ENCODE measurements around the gene CAPS.

The CAPS gene

DNA sequence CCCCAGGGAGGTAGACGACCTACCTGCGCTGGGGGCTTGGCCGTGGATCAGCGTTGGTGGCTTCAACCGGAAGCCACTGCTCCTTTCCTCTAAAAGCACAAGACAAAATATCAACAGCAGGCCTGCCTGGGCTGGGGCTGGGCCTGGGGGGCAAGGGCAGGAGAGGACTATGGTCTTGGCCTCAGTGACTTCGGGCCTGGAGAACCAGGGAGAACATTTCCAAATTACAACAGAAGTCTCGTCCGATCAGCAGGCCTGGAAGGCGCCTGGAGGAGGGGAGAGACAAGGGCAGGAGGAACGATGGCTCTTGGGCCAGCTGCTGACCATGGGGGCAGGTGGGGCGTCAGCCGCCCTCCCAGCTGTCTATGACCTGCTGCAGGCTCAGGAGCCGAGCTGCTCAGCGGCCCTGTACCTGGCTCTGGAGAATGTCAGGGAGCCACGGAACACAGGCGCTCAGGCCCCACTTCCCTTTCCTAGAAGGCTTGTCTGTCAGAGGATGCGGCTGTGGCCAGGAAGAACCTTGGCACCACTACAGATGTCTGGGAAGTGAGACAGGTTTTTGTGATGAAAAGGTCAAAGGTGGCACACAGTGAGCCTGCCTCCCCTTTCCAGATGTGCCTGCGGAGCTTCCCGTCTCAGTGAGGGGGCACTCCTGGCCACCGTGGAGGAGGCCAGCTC lies 19.5 kb downstream of the CAPS start:
- DNase-seq (ENCODE audit: low read depth, low spot score) = no peak

DNA sequence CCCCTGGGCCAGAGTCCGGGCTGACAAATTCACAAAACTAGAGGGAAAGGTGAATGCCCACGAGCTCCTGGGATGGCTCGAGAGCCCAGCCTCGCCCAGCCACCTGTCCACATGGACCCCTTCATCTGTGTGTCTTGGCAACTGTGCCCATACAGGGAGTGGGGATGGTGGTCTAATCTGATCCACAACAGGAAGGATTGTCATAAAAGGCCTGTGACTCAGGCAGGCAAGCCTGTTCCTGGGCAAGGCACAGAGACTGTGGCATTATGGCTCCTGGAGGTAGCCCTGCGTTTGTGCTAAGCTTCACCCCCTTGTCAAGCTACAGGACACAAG lies 20.0 kb downstream of the CAPS start:
- no peak for DNase-seq (ENCODE audit: low read depth, low spot score)

- DNase-seq (ENCODE audit: low read depth, low spot score) = no peak
Measured at GRCh38 chr19:5934774-5935472, 20.9 kb downstream of the CAPS start.

- no peak for DNase-seq (ENCODE audit: low read depth, low spot score)
Measured at GRCh38 chr19:5935473-5936291, 21.6 kb downstream of the CAPS start.

DNA sequence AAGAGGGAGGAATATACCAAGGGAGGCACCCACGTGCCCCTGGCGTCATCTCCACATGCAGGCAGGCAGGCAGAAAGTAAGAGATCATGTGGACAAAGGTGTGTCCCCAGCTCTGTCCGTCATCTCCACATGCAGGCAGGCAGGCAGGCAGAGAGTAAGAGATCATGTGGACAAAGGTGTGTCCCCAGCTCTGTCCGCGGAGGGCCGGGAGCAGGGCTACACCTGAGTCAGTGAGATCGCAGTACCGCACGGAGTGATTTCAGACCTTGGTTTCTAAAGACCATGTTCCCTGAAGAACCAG lies 22.2 kb downstream of the CAPS start:
- no peak for DNase-seq (ENCODE audit: low read depth, low spot score)

DNA sequence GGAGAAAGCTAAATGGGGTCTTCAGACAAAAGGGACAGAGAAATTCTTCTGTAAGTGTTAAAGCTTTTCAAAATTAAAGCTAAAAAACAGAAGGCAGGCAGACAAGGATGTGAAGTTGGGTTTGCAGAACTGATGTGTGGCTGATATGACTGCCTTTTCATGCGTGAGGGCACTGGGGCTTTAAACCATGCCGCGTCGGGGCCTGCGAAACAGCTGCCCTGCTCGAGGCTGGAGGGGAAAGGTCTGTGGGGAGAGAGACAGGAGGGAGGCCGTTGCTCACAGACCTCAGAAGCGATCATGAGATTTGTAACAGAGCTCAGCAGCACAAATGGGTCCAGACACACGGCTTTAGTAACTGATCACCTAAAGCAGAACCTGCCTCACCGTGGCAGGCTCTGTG lies 23.5 kb downstream of the CAPS start:
- no peak for DNase-seq (ENCODE audit: low read depth, low spot score)

GRCh38 chr19:5940260-5941208 lies 26.5 kb downstream of the CAPS start:
- DNase-seq (ENCODE audit: low read depth, low spot score) = no peak

DNA sequence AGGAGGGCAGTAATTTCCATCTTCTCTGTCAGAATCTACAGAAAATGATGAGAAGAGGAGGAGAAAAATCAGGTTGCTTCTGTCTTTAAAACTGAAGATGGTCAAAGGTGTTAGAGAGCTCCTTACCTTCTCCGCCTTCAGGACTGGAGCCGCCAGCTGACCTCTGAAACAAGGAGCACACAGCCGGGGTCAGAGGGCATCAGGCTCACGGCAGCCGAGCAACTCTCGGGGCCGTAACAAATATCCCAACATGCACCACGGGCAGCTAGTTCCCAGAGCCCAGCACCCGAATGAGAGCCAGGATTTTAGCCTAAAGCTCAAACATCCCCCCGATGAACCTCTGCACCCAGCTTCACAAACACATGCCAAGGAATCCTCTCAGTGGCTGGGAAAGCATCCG lies 27.6 kb downstream of the CAPS start:
- DNase-seq (ENCODE audit: low read depth, low spot score) = no peak

DNA sequence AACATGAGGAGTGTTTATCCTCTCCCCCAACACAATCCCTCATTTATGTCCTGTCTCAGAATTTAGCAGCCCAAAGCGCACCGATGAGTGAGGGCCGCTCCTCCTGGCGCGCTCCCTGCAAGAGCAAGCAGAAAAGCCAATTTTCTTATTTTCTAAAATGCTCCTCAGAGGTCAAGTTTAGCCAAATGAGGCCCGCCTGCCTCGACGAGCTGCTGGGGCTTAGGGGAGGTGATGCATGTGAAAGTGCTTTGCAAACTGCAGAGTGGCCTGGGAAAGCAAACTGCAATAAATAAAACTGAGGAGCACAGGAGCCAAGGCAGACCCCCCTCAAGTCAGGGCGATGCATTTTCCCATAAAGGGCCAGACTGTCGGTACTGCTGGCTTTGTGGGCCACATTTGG lies 29.0 kb downstream of the CAPS start:
- no peak for DNase-seq (ENCODE audit: low read depth, low spot score)

DNA sequence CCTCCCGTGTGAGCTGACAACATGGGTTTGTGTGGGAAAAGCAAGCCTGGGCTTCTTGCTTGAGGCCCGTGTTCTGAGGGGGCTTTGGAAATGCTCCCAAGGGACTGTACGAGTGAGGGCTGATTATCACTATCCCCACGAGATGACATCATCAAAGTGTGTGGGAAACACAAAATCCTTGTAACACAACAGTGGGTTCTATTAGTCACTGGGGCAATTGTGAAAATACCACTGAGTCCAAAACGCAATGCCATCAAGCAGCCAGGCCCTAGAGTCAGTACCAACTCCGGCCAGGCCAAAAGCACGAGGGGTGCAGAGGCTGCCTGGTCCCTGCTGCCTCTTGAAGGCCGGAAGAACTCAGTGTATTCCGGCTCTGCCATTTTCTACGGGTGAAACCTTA lies 29.6 kb downstream of the CAPS start:
- DNase-seq (ENCODE audit: low read depth, low spot score) = no peak

DNA sequence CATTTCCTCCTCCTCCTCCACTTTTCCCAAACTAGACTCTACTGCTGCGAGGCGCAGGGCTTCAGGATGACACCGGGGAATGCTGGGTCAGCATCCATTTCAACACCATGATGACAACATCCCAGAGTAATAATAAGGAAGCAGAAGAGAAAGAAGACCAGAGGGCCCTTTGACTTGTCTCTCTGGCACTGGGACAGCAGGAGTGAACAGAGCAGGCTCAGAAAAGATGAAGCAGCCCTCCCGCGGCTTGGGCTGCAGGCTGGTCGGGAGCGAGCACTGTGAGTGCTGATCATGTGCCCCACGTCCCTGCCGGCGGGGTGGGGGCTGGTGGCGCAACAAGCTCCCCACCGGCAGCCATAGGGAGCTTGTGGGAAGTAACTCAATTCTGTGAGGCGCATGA lies 33.4 kb downstream of the CAPS start:
- no peak for DNase-seq (ENCODE audit: low read depth, low spot score)

DNA sequence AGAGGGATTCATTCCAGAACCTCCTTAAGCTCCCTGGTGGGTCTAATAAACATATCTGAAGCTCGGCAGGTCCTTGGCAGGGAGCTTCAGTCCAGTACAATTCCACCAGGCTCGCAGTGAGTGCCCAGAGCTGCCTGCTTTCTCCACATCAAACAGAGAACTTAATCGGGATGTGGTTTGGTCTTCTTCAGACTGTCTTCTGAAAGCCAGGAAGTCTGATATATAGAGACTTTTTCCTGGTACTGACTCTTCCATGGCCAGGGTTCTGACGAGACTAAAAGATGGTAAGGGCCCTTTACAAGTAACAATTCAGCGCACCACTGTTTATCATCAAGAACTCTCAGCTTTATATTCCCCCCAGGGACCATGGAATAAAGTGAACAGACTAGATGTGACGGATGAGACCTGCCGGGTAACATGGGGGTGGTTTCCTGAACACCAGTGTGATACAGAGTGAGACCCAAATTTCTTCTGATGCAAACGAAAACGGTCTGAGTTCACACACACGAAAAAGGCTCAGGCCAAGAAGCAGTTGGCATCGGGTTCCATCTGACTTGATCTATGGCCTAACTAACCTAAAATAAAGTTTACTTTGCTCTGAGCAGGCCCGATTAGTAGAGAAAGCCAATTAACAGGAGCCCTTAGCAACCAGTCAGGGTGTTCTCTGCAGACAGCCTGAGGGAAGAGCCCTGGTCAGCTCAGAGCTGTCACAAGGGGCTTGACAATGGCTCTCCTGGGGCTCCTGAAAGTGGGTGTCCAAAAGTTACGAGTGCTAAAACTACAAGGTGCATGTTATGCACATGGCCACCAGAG lies 34.9 kb downstream of the CAPS start:
- no peak for DNase-seq (ENCODE audit: low read depth, low spot score)

GRCh38 chr19:5949792-5950305 lies 35.8 kb downstream of the CAPS start:
- peak; percentile 15 for DNase-seq (ENCODE audit: low read depth, low spot score)

DNA sequence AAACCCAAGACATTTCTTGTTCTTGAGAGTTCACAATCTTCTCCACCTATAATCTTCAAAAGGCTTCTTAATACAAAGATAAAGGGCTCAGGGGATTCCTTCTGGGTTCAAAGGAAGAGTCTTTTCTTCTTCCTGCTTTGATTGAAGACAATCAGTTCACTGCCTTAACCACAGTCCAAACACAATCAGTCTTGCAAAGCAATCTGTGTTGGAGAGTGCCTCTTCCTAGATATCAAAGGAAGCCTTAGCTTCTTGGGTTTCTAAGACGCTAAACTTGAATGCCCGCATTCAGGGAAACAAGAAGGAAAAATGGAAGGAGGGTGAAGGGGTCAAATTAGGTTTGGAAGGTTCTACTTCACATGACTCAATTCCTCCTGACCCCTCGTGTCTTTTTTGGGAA lies 36.7 kb downstream of the CAPS start:
- DNase-seq (ENCODE audit: low read depth, low spot score) = no peak

DNA sequence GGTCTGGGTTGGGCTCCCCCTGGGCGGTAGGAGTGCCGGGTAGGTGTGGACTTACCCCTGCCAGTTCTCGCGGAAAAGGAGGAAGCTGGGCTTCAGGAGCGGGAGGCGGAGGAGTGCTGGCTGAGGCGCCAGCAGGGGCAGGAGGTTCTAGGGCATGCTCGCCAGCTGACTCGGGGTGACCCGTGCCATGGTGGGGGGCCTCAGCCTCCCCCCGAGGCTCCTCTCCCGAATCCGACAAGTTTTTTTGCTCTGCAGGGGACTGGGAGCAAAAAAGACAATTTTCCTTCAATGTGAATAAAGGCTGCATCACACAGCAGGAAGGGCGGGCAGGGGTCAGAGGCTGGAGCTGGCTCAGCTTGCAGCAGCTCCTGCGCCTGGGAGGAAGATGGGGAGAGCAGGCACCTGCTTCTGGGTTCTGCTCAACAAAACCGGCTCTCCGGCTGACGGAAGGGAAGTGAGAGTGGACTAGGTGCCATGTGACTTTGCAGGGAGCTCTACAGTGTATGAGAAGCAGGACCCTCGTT lies 37.3 kb downstream of the CAPS start:
- no peak for DNase-seq (ENCODE audit: low read depth, low spot score)

DNA sequence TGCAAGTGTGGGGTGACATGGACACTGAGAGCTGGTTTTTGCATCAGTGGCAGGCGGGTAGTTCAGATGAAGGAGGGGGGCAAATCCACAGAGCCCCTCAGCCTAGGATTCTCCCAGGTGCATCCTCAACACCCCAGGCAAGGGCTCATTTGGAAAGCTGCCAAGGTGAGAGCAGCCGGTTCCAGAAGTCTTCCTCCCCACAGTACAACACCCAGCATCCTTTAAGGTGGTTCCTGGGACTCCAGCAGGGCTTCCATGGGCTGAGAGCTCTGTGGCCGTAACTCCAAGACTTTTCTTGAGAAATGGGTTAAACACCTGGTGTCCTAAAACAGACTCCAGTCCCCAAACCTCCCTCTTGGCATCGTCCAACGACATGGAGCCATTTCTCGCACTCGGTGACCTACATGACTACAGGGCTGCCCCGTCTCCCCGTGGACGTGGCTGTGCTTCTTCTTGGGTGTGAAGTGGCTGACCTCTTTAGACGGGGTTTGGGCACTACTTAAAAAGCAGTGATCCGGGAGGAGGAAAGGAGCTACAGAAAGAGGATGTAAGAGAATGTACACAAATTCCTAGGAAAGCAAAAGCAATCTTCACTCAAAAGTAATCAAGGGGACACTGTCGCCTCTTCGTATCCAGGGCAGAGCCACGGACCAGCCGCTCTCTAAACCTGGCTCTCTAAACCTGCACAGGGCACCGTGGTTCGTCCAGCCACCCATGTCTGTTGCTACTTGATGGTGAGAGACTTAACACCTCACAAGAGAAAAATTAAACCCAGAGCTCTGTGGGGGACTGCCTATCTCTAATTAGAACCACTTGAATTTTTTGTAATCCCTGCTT lies 38.4 kb downstream of the CAPS start:
- no peak for DNase-seq (ENCODE audit: low read depth, low spot score)

DNA sequence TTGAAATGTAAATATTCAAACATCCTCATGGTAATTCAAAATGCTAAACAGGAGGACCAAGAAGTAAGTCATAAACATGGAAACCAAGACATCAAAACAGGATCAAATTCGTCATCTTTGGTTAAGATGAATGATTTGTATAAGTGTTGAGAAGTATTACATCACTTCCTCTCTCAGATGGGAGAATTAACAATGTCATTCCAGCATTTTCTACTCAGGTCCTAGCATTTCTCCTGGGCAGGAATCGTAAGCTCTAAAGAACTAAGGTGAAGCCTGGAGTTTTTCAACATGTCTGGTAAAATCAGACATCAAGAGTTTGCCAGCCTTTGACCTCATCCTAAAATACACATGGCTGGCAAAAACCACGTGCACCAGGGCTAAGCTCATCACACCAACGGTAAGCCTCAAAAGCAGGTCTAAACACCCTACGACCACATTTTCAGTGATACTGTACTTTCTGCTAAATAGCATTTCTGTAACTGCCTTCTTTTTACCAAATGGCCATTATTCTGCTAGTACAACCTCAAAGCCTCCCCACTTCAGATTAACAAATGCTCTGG lies 39.1 kb downstream of the CAPS start:
- DNase-seq (ENCODE audit: low read depth, low spot score) = no peak

DNA sequence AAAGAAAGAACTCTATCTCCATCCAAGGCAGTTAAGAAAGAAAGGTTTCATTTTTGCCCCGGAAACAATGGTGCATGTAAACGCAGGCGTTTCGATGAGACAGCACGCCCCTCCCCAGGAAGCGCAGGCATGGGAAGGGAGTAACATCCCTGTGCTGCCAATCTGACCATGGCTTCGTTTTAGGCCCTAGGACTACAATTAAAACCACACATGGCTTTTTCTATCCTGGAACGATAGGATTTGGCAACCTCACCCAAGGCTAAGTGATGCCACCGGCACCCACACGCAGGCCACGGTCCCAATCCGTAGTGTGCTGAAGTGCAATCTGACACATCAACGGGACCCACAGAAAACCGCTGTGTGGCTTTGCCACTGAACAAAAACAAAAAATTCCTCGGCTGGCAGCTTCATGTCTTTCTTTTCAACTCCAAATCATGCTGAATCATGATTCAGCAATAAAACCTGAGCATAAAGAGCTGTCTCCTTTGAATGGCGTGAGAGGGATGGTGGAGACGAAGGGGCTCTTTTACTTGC lies 39.7 kb downstream of the CAPS start:
- DNase-seq (ENCODE audit: low read depth, low spot score) = no peak

- DNase-seq (ENCODE audit: low read depth, low spot score) = no peak
Measured at GRCh38 chr19:5954293-5954692, 40.2 kb downstream of the CAPS start.
